Gastrocnemius medialis (tissue), 4 donors: Measurements from ENCODE around the gene ADAM12.

Experiments
- CTCF ChIP-seq, 5 experiments: fragments of 450-650 bp in 3 of 5; fragments of 200-600 bp in 2 of 5; sonication (generic) in 2 of 5; IDR thresholded peaks in 4 of 5; conservative IDR thresholded peaks in 1 of 5; 1 replicate in 4 of 5; 2 replicates in 1 of 5; pipeline ENCODE4 v1.5.1; 2016 to 2019; ENCODE audit warnings: antibody characterized with exemption in 5 of 5, mild to moderate bottlenecking in 3 of 5, moderate library complexity in 3 of 5
- POLR2A ChIP-seq, 2 donors: fragments of 450-650 bp; IDR thresholded peaks; one replicate each; pipeline ENCODE4 v1.6.1; 2017; ENCODE audit warnings: antibody characterized with exemption in 2 of 2, mild to moderate bottlenecking in 2 of 2, moderate library complexity in 2 of 2

GRCh38 chr10:126375299-126375698, 13.0 kb downstream of the ADAM12 start:
- TF ChIP-seq CTCF (IDR thresholded peaks at IDR 0.05 in 4 of 5, conservative IDR thresholded peaks at IDR 0.05 in 1 of 5) (no peak), POLR2A (IDR thresholded peaks at IDR 0.05) (no peak)
